T follicular helper cell (primary cell): ENCODE measurements around the gene GGCX.

Source experiments
- DNase-seq: peaks from one replicate; pipeline ENCODE4 v3.0.0-alpha.2; 2020; ENCODE audit warnings: low read depth

Gene GGCX

DNA sequence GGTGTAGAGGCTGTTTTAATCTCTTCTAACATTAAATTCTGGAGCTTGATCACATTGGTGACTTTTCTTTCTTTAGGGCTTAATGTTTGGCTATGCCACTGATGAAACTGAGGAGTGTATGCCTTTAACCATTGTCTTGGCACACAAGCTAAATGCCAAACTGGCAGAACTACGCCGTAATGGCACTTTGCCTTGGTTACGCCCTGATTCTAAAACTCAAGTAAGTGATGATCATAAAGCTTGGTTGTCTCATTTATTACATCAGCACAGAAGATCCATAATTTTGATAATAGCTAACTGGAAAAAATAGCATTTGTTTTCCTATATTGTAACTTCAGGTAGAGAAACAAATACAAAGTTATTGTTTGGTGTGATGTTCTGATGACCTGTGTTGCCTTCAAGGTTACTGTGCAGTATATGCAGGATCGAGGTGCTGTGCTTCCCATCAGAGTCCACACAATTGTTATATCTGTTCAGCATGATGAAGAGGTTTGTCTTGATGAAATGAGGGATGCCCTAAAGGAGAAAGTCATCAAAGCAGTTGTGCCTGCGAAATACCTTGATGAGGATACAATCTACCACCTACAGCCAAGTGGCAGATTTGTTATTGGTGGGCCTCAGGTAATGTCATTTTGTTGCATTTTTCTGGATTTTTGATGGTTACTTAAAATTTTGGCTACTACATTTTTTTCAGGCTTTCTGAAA lies 19.4 kb downstream of the GGCX start:
- no peak for DNase-seq

DNA sequence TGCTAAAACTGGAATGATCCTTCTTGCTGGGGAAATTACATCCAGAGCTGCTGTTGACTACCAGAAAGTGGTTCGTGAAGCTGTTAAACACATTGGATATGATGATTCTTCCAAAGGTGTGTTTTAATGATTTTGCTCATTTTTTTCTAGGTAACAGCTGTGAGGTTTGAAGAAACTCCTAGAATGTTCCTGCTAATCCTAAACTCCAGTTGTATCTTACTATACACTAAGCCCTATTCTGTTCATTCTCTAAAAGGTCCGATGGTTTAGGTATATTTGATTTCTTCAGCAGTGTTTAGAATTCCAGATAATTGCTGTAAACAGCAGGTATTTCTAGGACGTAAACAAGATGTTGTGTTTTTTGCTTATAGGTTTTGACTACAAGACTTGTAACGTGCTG lies 20.0 kb downstream of the GGCX start:
- DNase-seq, result no peak

DNA sequence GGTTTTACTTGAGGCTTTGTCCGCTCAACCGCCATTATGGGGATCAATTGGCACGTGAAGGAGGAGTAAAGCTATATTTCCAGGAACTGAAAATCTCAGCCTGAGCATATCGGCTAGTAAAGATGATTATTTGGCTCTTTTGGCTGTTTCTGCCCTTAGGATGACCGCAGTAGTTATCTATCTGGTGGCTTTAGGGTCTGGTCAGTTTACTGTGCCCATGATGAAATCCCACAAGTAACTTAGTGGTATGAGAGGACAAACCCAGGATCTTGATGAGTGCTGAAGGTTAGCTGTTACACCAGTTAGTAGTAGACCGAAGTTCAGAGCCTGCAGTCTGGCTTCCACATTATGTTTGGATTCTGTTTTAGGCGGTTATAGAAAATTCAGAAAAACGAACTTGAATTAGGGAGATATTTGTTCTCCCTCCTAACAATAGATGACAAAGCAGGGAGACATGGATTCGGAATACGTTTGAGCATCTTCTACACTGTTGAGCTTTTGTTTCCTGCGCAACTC lies 21.1 kb downstream of the GGCX start:
- no peak for DNase-seq

GRCh38 chr2:85539361-85540132 lies 21.7 kb downstream of the GGCX start:
- DNase-seq, result peak; percentile 61

GRCh38 chr2:85538507-85539360 lies 22.6 kb downstream of the GGCX start, which contains the start of gene MAT2A:
TSS of gene MAT2A (plus strand) at chr2:85539168. CDS start at chr2:85539288, 120 bp downstream.
- DNase-seq, result peak; percentile 69

DNA sequence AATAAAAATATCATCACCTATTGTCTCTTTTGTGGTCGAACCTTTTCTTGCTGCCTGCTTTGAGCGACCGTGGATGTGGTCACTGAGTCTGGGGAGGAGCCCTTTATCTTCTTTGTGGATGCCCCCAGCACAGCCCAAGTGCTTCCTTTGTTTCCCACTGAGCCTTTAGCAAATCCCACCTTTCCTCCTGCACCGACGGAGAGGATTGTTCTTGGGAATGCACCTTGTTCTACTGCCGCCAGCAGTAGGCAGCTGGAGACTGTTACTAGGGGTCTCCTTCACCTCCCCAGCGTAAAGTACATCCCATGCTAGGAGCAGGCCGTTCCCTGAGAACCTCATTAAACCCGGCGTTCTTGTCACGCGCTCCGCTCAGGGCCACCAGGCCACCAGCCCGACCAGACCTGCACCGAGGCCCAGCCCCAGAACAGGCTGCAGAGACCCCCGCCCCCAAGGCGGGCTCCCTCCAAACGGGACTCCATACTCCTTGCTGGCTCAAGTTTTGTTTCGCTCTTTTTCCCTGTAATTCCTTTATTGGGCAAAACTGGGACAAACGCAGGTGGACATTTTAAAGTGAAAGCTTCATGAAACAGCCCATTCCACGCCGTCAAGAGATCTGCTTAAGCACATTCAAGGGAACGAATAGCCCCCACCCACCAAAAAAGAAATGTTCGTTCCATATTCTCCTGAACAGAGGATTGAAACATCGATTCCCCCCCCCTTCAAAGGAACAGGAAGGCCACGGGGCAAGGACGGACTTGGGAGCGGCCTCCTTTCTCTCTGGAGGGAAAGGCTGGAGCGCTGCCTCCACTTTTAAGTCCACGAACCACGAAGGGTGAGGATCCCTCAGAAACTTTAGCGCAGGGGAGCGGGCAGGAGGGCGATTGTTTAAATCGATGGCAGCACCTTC lies 23.4 kb downstream of the GGCX start:
- no peak for DNase-seq

GRCh38 chr2:85536479-85536878 lies 24.8 kb downstream of the GGCX start:
- no peak for DNase-seq

DNA sequence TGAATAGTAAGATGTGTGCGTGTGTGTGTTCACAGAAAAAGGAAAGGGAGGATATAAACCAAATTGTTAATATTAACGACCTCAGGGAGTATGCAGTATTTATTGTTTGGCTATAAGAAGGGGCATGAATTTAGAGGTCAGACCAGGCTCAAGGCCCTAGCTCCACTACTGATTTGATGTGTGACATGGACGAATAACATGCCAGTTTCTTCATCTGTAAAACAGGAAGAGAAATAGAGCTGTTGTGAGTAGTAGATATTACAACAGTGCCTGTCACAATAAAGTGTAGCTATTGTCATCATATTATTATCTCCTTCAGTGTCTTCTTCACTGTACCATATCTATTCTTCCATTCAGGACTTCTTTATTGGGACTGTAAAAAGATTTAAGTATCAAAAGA lies 26.4 kb downstream of the GGCX start:
- no peak for DNase-seq

DNA sequence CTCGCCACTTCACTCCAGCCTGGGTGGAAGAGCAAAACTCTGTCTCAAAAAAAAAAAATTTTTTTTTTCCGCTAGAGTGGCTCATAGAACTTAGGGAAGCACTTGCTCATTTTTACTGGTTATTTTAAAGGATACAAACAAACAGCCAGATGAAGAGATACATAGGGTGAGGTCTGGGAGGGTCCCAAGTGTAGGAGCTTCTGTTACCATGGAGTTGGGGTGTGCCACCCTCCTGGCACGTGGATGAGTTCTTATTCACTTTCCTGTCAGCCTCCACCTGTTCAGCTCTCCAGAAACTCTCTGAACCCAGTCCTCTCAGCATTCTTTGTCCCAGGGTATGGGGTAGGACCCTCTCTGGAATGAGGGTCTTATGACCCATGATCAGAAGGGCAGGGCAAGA lies 27.2 kb downstream of the GGCX start:
- no peak for DNase-seq

DNA sequence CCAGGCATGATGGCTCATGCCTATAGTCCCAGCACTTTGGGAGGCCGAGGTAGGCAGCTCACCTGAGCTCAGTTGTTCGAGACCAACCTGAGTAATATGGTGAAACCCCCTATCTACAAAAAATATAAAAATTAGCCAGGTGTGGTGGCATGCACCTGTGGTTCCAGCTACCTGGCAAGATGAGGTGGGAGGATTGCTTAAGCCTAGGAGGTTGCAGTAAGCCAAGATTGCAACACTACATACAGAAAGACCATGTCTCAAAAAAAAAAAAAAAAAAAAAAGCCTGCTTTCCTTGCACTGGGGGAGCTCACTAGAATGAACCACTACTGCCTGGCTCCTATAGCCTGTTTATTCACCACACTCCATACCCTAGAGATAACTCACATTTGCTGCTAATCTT lies 29.7 kb downstream of the GGCX start:
- DNase-seq, result no peak

DNA sequence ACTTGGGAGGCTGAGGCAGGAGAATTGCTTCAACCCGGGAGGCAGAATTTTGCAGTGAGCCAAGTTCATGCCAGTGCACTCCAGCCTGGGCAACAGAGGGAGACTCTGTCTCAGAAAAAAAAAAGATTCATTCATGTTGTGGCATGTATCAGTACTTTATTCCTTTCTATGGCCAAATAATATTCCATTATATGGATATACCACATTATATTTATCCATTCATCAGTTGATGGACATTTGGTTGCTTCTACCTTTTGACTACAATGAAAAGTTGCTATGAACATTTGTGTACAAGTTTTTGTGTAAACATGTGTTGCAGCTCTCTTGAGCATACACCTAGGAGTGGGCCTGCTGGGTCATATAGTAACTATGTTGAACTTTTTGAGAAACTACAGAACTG lies 31.5 kb downstream of the GGCX start:
- no peak for DNase-seq

GRCh38 chr2:85528355-85528754 lies 32.9 kb downstream of the GGCX start:
- no peak for DNase-seq

DNA sequence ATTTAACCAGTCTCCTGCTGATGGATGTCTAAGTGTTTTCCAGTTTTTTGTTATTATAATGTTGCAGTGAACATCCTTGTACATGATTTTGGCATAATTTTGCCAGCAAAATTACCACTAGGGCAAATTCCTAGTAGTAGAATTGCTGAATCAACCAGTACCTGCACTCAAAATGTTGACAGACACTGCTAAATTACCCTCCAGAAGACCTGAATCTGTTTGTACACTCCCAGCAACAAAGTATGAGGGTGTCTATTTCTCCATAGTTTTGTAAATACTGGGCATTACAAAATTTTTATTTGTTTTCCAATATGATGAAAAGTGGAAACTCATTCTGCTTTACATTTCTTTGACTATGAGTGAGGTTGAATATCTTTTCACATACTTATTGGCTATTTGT lies 33.5 kb downstream of the GGCX start:
- DNase-seq, result no peak

GRCh38 chr2:85525567-85525966 lies 35.7 kb downstream of the GGCX start:
- DNase-seq, result no peak

- DNase-seq, result no peak
Observed at GRCh38 chr2:85525029-85525428, 36.3 kb downstream of the GGCX start.

DNA sequence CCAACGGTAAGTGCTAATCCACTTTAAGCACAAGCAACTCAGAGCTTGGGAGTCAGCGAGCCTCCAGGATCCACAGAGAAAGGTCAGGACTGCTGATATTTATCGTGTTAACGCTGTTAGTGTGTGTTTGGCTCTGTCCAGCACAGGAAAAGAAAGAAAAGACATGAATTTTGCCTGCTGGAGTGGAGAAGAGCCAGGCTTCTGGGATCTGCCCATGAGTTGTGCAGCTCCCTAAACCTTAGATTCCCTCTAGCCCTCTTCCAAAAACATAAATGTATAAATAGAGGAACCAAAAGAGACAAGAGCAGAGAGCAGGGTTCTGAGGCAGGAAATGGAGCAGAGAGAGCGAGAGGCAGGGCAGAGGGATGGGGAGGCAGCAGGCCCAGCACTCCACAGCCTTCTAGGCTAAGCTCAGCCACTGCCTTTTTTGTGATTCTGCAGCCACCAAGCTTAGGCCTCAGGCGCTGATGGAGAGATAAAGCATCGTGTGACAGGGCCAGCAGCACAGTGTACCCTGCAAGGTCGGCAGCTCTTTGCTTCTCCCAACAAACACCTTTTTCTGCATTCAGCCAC lies 36.9 kb downstream of the GGCX start:
- no peak for DNase-seq

- DNase-seq, result no peak
Observed at GRCh38 chr2:85523903-85524335, 37.4 kb downstream of the GGCX start.

DNA sequence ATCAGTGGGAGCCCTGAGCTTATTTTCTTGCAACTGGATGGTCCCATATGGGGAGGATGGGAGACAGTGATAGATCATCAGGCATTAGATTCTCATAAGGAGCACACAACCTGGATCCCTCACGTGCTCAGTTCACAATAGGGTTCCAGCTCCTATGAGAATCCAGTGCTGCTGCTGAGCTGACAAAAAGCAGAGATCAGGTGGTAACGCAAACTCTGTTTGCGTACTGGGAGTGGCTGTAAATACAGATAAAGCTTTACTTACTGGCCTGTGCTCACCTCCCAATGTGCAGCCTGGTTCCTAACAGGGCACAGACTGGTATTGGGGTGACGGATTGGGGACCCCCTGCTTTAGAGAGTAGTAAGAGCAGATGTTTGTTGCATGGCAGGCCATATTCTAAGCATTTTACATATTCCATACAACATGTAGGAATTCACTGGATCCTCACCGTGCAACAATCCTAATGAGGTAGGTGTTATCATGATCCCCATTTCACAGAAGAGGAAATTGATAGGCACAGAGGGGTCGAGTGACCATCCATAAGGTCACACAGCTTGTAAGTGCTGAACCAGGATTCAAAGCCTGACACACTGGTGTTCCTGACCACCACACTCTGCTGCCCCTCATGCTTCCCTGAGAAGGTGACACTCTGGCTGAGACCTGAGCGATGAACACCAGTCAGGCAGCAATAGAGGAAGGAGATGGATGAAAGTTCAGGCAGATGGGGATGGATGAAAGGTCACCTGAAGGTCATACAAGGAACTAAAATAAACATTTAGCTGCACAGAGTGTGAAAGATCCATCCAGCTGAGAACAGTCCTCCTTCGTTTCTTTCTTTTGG lies 38.0 kb downstream of the GGCX start:
- DNase-seq, result no peak

GRCh38 chr2:85522090-85522647 lies 39.1 kb downstream of the GGCX start:
- DNase-seq, result no peak
